ENCODE results near the gene UGDH.
"Not testable (repeated sequence)": the region's sequence is repeated elsewhere in the genome, so short reads cannot be mapped to it uniquely, and the experiment has no call there.

UGDH gene

GRCh38 chr4:39527296-39528060 is at the start of gene UGDH:
UGDH (minus strand) TSS chr4:39527439; CDS start chr4:39521512, 5,927 bp downstream.
- peak; percentile 99 for ATAC-seq

DNA sequence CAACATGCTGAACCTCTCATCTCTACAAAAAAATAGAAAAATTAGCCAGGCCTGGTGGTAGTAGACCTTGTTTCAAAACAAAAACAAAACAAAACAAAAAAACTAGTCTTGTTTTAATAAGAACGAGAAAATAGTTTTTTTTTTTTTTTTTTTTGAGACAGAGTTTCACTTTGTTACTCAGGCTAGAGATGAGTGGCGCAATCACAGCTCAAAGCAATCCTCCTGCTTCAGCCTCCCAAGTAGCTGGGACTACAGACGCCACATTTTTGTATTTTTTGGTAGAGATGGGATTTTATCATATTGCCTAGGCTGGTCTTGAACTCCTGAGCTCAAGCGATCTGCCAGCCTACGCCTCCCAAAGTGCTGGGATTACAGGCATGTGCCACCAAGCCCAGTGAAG is 47.7 kb upstream of the UGDH start:
- no peak for ATAC-seq

DNA sequence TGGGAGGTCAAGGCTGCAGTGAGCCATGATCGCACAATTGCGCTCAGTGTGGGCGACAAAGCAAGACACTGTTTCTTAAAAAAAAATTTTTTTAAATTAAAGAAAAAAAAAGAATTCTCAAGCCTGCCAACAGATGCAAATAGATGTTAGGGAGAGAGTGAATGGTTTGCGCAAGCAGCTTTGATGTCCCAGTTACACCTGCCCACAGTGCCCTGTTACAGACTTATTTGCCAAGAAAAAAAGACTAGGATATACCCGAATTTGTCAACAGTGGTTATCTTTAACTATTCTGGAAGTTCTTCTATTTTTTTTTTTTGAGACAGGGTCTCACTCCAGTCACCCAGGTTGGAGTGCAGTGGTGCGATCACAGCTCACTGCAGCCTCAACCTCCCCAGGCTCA is 44.3 kb upstream of the UGDH start:
- no peak for ATAC-seq

GRCh38 chr4:39571054-39571453 is 43.8 kb upstream of the UGDH start:
- ATAC-seq: no peak

DNA sequence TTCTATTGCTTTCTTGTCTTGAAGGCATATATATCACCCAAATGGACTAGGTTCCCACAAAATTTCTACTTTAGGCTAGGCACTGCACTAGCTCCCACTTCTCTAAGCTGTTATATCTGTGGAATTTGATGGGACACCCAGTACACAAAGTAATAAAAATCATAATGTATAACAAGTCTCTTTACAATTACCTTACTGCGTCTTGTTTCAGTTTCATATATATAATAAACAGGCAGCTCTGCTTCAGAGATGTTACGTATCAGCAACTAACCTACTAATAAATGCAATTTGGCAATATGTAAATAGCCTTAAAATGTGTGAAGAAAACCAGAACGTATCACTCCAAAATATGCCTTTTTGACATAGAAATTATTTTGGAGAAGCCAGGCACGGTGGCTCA is 42.0 kb upstream of the UGDH start:
- no peak for ATAC-seq

DNA sequence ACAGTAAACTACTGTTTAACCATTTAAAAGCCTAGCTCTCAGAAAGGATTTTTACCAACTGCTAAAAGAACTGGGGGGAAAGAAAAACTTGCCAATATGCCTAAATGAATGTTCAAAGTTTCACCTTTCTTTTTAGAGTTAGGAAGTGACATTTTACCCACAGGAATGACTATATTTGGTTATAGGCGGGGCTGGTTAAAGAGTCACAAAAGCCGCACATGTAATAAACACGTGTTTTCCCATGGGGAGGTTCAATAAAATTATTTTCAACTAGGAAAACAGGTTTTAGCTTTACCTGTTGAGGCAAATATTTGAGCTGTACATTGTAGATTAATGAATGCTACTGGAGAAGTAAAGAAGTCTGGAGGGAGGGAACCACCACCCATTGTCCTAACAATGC is 41.6 kb upstream of the UGDH start:
- peak in 1 of 2 donors; percentile 66 for ATAC-seq

DNA sequence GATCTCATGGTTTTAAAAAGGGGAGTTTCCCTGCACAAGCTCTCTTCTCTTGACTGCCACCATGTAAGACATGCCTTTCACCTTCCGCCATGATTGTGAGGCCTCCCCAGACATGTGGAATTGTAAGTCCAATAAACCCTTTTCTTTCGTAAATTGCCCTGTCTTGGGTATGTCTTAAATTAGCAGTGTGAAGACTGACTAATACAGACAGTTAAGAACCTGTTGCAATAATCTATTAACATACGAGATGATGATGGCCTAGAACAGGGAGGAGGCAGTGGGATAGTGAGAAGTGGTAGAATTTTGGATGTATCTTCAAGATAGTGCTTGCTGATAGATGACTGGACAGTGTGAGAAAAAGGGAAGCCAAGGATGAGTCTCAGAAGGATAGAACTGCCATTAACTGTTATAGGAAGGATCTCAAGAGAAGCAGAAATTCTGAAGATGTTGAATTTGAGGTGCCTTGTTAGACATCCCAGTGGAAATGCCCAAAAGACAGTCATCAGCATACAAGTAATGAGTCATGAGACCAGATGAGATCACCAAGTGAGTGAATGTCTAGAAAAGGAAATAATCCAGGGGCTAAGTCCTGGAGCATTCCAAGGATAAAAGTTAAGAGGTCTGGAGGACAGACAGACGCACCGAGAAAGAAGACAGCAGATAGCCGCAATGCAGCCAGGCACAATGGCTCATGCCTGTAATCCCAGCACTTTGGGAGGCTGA is 38.8 kb upstream of the UGDH start:
- no peak for ATAC-seq

DNA sequence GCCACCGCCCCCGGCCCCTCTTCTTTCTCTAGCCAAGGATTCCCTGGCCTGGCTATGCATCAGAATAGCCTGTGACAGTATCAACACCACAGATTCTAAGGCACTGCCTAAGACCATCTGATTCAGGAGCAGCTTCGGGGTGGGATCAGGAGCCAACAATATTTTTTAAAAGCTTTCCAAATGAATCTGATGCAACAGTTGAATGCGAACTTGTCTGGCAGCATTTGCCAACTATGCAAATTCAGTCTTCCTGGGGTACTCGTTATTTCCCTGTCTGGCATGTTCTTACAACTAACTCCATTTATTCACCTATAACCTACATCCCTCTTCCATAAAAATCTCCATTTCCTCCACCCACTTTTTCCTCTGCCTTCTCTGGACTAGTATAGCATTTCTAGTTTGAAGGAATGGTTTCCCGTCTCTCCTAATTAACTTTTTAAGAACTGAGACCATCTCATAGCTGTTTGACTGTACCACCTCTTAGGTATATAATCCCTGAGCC is 36.2 kb upstream of the UGDH start:
- no peak for ATAC-seq

DNA sequence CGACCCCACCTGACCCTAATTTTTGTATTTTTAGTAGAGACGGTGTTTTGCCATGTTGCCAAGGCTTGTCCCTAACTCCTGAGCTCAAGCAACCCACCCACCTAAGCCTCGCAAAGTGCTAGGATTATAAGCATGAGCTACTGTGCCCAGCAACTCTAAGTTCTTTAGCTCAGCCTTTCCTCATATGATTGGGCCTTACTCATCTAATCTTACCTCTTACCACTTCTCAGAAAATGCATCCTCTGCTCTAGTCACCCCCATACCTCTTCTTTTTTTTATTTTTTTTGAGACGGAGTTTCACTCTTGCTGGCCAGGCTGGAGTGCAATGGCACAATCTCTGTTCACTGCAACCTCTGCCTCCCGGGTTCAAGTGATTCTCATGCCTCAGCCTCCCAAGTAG is 35.6 kb upstream of the UGDH start:
- ATAC-seq: no peak

DNA sequence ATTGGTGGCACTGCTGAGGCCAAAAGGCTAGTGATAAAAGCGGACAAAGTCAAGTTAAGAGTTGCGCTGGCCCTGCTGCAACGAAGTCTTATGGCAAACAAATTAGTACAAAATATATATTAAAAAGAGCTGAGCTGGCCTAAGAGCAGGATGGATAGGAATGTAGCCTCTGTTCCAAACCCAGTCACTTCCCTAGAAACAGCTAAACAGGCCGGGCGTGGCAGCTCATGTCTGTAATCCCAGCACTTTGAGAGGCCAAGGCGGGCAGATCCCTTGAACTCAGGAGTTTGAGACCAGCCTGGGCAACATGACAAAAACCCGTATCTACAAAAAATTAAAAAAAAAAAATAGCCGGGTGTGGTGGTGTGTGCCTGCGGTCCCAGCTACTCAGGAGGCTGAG is 32.4 kb upstream of the UGDH start:
- no peak for ATAC-seq

- no peak for ATAC-seq
Observed at GRCh38 chr4:39555472-39555871, 28.2 kb upstream of the UGDH start.

GRCh38 chr4:39548425-39549067 is 21.3 kb upstream of the UGDH start:
- ATAC-seq: no peak

- ATAC-seq: no peak
Observed at GRCh38 chr4:39544580-39545315, 17.5 kb upstream of the UGDH start.

DNA sequence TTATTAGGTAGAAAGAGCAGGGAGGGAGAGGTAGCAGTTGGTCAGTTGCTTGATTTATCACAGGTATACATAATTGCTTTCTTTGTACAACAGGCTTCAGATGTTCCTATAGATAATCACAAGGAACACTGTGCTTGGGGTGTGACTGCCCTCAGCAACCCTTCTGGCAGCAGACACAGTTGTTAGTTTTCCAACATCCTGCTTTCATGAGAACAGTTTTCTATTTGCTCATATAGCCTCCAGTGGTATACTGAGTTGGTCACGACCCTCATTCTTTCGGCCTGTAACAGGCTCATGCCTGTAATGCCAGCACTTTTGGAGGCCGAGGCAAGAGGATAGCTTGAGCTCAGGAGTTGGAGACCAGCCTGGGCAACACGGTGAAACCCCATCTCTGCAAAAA is 16.8 kb upstream of the UGDH start:
- not testable (repeated sequence) for ATAC-seq

DNA sequence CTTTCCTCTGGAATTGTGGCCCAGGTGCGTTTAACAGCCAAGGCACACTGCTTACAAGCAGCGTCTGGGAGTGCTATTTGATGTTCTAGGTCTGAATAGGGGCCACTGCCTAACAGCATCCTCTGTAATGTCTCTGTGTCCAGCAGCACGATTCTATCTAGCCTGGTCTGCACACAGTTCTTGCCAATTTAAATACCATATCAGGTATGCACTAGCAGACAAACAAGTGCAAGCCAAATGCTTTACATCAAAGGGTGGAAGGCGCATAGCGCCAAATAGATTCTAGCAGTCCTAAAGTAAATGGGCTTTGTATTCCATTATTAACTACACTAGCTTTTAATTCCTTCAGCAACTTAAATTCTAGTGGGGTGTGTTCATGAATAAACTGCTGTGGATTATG is 15.8 kb upstream of the UGDH start:
- no peak for ATAC-seq

GRCh38 chr4:39542611-39543012 is 15.4 kb upstream of the UGDH start:
- ATAC-seq: no peak

- no peak for ATAC-seq
Observed at GRCh38 chr4:39541987-39542610, 14.9 kb upstream of the UGDH start.

GRCh38 chr4:39539089-39539611 is 11.9 kb upstream of the UGDH start:
- ATAC-seq: no peak

GRCh38 chr4:39533541-39533940 is 6.3 kb upstream of the UGDH start:
- no peak for ATAC-seq

- ATAC-seq: not testable (repeated sequence)
Observed at GRCh38 chr4:39532237-39532636, 5.0 kb upstream of the UGDH start.

GRCh38 chr4:39530682-39531081 is 3.4 kb upstream of the UGDH start:
- ATAC-seq: no peak

- no peak for ATAC-seq
Observed at GRCh38 chr4:39529534-39529933, 2.3 kb upstream of the UGDH start.
